GM20000 (cell line): ENCODE measurements around the gene HDLBP.

Experiments used
- DNase-seq: peaks from one replicate; pipeline ENCODE4 v3.0.0; 2012; ENCODE audit warnings: low spot score
- TF ChIP-seq, protein P1 (sequence below): IDR thresholded peaks from 2 replicates; pipeline ENCODE4 v1.5.1; 2012; ENCODE audit warnings: mild to moderate bottlenecking, control low read depth; ENCODE audit errors: extremely low read depth, missing control alignments

The HDLBP gene

DNA sequence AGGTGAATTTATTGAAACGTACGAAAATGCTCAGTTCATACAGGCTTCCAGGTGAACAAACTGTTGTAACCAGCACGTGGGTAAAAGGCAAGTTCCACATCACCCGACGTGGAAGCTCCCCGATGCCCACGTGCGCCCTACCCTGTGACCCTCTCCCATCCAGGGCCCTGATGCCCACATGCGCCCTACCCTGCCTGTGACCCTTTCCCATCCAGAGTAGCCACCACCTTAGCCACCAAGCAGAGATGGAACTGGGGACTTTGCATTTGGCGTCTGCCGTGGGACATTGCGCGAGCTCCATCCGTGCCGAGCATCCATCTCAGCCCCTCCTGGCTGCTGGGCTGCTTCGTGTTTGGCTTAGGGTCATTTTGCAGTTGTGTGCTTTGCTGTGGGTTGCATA is 89.5 kb downstream of the HDLBP start:
- no peak for DNase-seq
- TF ChIP-seq, protein P1, sequence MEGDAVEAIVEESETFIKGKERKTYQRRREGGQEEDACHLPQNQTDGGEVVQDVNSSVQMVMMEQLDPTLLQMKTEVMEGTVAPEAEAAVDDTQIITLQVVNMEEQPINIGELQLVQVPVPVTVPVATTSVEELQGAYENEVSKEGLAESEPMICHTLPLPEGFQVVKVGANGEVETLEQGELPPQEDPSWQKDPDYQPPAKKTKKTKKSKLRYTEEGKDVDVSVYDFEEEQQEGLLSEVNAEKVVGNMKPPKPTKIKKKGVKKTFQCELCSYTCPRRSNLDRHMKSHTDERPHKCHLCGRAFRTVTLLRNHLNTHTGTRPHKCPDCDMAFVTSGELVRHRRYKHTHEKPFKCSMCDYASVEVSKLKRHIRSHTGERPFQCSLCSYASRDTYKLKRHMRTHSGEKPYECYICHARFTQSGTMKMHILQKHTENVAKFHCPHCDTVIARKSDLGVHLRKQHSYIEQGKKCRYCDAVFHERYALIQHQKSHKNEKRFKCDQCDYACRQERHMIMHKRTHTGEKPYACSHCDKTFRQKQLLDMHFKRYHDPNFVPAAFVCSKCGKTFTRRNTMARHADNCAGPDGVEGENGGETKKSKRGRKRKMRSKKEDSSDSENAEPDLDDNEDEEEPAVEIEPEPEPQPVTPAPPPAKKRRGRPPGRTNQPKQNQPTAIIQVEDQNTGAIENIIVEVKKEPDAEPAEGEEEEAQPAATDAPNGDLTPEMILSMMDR = no peak

DNA sequence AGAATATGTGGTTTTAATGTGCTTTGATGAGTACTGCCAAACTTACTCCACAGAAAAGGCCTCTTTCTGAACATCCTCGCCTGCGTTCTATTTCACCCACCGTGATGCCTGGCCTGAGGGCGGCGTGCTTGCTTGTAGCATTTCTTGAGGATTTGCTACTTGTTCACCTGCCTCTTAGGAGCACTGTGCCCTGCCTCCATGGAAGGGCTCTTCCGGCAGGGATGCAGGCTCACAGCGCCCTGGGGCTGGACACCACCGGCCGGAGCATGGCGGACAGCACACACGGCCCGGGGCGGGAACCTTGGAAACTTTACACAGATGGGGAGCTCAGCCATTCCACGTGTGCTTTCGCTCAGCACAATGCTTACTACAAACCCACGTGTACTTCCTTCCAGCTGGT is 89.9 kb downstream of the HDLBP start:
- DNase-seq = no peak
- TF ChIP-seq, protein P1 = no peak

DNA sequence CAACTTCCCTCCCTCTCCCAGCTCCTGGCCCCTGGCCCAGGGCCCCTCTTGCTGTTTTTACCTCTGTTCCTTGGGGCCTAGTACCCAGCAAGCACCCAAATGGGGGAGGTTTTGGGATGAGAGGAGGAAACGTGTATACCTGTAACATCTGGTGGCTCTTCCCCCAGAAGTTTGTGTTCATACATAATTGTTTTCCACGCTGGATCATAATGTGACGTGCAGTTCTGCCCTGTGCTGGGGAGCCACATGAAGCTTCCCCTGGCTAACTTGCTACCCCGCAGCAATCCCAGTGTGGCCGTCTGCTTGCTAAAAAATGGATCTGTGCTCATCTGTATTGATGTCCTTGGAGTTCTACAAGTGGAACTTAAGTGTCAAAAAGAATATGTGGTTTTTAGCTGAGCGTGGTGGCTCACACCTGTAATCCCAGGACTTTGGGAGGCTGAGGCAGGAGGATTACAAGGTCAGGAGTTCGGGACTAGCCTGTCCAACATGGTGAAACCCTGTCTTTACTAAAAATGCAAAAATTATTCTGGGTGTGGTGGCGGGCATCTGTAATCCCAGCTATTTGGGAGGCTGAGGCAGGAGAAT is 90.5 kb downstream of the HDLBP start:
- no peak for DNase-seq
- TF ChIP-seq, protein P1 = no peak

DNA sequence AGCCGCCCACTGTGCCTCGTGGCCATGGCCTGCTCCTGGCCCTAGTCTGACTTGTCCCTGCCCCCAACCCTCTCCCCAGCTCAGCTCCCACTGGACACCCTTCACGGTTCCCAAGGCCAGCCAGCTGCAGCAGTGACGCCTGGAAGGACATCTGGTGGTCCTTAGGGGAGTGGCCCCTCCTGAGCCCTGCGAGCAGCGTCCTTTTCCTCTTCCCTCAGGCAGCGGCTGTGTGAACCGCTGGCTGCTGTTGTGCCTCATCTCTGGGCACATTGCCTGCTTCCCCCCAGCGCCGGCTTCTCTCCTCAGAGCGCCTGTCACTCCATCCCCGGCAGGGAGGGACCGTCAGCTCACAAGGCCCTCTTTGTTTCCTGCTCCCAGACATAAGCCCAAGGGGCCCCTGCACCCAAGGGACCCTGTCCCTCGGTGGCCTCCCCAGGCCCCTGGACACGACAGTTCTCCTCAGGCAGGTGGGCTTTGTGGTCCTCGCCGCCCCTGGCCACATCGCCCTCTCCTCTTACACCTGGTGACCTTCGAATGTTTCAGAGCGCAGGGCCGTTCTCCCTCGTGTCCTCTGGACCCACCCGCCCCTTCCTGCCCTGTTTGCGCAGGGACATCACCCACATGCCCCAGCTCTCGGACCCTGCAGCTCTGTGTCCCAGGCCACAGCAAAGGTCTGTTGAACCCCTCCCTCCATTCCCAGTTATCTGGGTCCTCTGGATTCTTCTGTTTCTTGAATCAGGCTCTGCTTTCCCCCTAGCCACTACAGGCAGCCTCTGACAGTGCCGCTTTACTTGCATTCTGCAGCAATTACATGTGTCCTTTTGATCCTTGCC is 91.2 kb downstream of the HDLBP start:
- TF ChIP-seq, protein P1 = no peak
- no peak for DNase-seq

DNA sequence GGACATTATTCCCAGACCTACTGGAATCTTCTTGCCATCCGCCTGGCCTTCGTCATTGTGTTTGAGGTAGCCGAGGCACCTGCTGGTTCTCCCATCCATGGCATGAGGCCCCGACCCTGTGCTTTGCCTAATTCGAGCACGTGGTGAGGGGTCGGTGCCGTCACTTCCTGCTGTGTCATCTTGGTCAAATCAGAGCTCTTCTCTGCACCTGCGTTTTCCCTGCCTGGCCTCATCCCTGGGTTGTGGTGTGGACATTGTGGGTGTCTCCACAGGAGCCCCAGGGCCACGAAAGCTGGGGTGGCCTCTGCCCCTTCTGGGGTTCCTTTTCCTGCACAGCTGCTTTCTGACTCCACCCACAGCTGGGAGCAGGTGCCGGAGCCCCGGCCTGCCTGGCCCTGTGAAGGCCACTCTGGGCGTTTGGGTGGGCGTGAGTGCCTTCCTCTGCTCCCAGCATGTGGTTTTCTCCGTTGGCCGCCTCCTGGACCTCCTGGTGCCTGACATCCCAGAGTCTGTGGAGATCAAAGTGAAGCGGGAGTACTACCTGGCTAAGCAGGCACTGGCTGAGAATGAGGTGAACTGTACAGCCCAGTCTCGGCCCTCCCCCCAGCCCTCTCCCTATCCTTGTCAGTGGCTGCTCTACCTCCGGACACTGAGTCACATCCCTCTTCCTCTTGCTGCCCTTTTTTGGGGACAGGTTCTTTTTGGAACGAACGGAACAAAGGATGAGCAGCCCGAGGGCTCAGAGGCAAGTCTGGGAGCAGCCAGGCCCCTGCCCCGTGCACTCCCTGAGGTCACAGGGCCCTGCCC is 92.1 kb downstream of the HDLBP start:
- no peak for DNase-seq
- TF ChIP-seq, protein P1 = no peak

DNA sequence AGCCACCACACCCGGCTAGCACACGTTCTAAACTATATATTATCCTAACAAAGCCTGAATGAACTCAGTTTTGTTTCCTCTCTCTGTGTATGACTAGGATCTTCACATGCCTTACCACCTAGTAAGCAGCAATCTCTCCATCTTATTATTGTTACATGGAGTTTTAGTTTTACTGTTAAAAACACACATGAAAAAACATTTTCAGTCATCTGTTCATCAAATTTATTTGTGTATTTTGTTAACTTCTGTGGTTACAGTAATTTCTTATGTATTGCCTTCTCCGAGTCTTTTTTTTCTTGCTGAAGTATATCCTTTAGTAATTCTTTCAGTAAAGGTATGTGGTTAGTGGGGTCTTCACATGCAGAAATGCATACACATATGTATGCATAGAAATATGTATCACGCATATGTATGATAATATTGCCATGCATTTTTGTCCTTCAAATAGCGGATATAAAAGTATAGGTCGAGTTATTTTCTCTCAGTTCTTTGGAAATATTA is 95.6 kb downstream of the HDLBP start:
- TF ChIP-seq, protein P1 = no peak
- DNase-seq = no peak

DNA sequence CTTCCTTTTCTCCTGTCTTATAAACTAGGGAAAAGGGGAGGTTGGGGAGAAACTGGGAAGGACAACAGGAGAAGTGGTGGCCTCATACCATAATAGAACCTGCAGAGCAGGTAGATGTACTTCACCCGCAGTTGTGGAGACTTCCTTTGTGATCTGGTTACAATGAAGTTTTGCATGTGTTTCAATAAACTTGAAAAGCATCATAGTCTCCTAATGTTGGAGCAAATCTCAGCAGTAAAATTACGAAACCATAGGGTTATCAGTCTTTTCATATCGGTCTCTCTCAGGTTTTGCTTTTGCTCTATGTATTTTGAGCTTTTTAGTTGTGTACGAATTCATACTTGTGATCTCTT is 96.5 kb downstream of the HDLBP start:
- DNase-seq = no peak
- TF ChIP-seq, protein P1 = no peak
